GM06990 (cell line): Measurements from ENCODE around the gene TMEM101.
"Not testable (repeated sequence)": the region's sequence is repeated elsewhere in the genome, so short reads cannot be mapped to it uniquely, and the experiment has no call there.

Source experiments
- DNase-seq: peaks from one replicate; pipeline ENCODE4 v3.0.0-alpha.2; 2011; ENCODE audit not compliant: insufficient read length; ENCODE audit errors: extremely low read depth
- H3K27me3 ChIP-seq: replicated peaks from 2 replicates; pipeline ENCODE4 v1.6.0; 2011; ENCODE audit warnings: low read length; ENCODE audit not compliant: control insufficient read depth, insufficient read depth
- H3K36me3 ChIP-seq: 2 replicates; pipeline ENCODE4 v1.5.1; 2011; ENCODE audit warnings: low read length; ENCODE audit not compliant: control insufficient read depth, insufficient read depth
- H3K4me3 ChIP-seq: replicated peaks from 2 replicates; pipeline ENCODE4 v1.5.1; 2011; ENCODE audit warnings: low read depth, mild to moderate bottlenecking, control low read depth, low read length
- CTCF ChIP-seq: IDR thresholded peaks from 2 replicates; pipeline ENCODE4 v1.5.1; 2011; ENCODE audit warnings: low read length, control low read depth, mild to moderate bottlenecking, inconsistent platforms; ENCODE audit not compliant: insufficient read depth, poor library complexity, severe bottlenecking

The TMEM101 gene

GRCh38 chr17:44030482-44030881 is 15.7 kb upstream of the TMEM101 start:
- no peak for TF ChIP-seq CTCF
- DNase-seq, result no peak
- Histone ChIP-seq H3K27me3 (no peaks in the 10 kb centered on the region), H3K36me3 (peaks cover 16% of the 10 kb centered on the region), H3K4me3 (no peak overlapping the region)

- Histone ChIP-seq H3K36me3 (peaks cover 19% of the 10 kb centered on the region), H3K4me3 (no peak overlapping the region), H3K27me3 (no peaks in the 10 kb centered on the region)
- TF ChIP-seq CTCF, result no peak
- no peak for DNase-seq
Measured at GRCh38 chr17:44029736-44030135, 15.0 kb upstream of the TMEM101 start.

GRCh38 chr17:44024853-44025252 is 10.1 kb upstream of the TMEM101 start:
- no peak for TF ChIP-seq CTCF
- Histone ChIP-seq H3K4me3 (no peak overlapping the region), H3K27me3 (no peaks in the 10 kb centered on the region), H3K36me3 (peaks cover 8% of the 10 kb centered on the region)
- DNase-seq, result no peak

GRCh38 chr17:44024271-44024663 is 9.5 kb upstream of the TMEM101 start:
- DNase-seq, result no peak
- Histone ChIP-seq H3K27me3 (no peaks in the 10 kb centered on the region), H3K4me3 (no peak overlapping the region), H3K36me3 (peaks cover 7% of the 10 kb centered on the region)
- TF ChIP-seq CTCF, result no peak

- no peak for DNase-seq
- Histone ChIP-seq H3K4me3 (no peak overlapping the region), H3K27me3 (no peaks in the 10 kb centered on the region), H3K36me3 (peaks cover 5% of the 10 kb centered on the region)
- no peak for TF ChIP-seq CTCF
Measured at GRCh38 chr17:44023545-44024270, 8.9 kb upstream of the TMEM101 start.

- DNase-seq, result no peak
- Histone ChIP-seq H3K4me3 (no peak overlapping the region), H3K27me3 (no peaks in the 10 kb centered on the region), H3K36me3 (peaks cover 4% of the 10 kb centered on the region)
- TF ChIP-seq CTCF, result no peak
Measured at GRCh38 chr17:44022246-44022645, 7.5 kb upstream of the TMEM101 start.

- not testable (repeated sequence) for H3K4me3 ChIP-seq
Measured at GRCh38 chr17:44021227-44021626, 6.5 kb upstream of the TMEM101 start.

More at GRCh38 chr17:44021227-44021626, 6.5 kb upstream of the TMEM101 start:
- not testable (repeated sequence) for H3K36me3 ChIP-seq, DNase-seq, H3K27me3 ChIP-seq
